Type B pancreatic cell (in vitro differentiated cells): ENCODE measurements around the gene PRPSAP1. TPM values are rescaled to one million over a fixed set of nuclear protein-coding genes. Genes with fewer than 3 reads are reported as not detected.
"Not testable (repeated sequence)": the region's sequence is repeated elsewhere in the genome, so short reads cannot be mapped to it uniquely, and the experiment has no call there.

Experiments used
- DNase-seq: peaks from one replicate; pipeline ENCODE4 v3.0.0; 2021; ENCODE audit warnings: mixed read lengths; ENCODE audit not compliant: unreplicated experiment; ENCODE audit errors: extremely low spot score
- H3K27ac Mint-ChIP-seq: 2 replicates; pipeline ENCODE4 v1.8.0; 2021; ENCODE audit warnings: mild to moderate bottlenecking, mixed read lengths
- H3K27me3 Mint-ChIP-seq: 2 replicates; pipeline ENCODE4 v1.8.0; 2021; ENCODE audit warnings: mixed read lengths
- H3K36me3 Mint-ChIP-seq: 2 replicates; pipeline ENCODE4 v1.8.0; 2021; ENCODE audit warnings: mixed read lengths
- H3K4me1 Mint-ChIP-seq: one replicate; pipeline ENCODE4 v1.8.0; 2021; ENCODE audit warnings: mixed read lengths; ENCODE audit not compliant: unreplicated experiment
- H3K4me3 Mint-ChIP-seq: 2 replicates; pipeline ENCODE4 v1.8.0; 2021; ENCODE audit warnings: mild to moderate bottlenecking, mixed read lengths
- H3K9me3 Mint-ChIP-seq: 2 replicates; pipeline ENCODE4 v1.8.0; 2021; ENCODE audit warnings: mixed read lengths
- CTCF ChIP-seq: fragments of 200-600 bp; sonication (generic); conservative IDR thresholded peaks from 2 replicates; pipeline ENCODE4 v1.5.0; 2021; ENCODE audit warnings: antibody characterized with exemption, mild to moderate bottlenecking
- total RNA-seq: library from RNA; stranded (reverse); gene quantifications from 2 replicates; pipeline ENCODE4 v1.2.1, GENCODE V29; 2021; ENCODE audit warnings: low replicate concordance

Gene PRPSAP1
- total RNA-seq, 1 donor from 2014 or later, result 82.0 TPM

- TF ChIP-seq CTCF, result no peak
- Mint-ChIP-seq H3K9me3 (no peaks in the 10 kb centered on the region), H3K4me3 (peak overlapping the region; percentile 34), H3K27ac (no peak overlapping the region), H3K27me3 (no peaks in the 10 kb centered on the region), H3K36me3 (peaks cover 6% of the 10 kb centered on the region), H3K4me1 (peaks cover 16% of the 10 kb centered on the region)
- DNase-seq, result no peak
These were observed 82.7 kb downstream of the PRPSAP1 start for GRCh38 chr17:76270770-76271668.

- Mint-ChIP-seq H3K4me3 (no peak overlapping the region), H3K9me3 (no peaks in the 10 kb centered on the region), H3K27ac (peak overlapping the region; percentile 46), H3K36me3 (peaks cover 6% of the 10 kb centered on the region), H3K4me1 (peaks cover 16% of the 10 kb centered on the region), H3K27me3 (no peaks in the 10 kb centered on the region)
- no peak for TF ChIP-seq CTCF
- DNase-seq, result no peak
These were observed 83.6 kb downstream of the PRPSAP1 start for GRCh38 chr17:76270127-76270592.

- Mint-ChIP-seq H3K4me1 (peaks cover 18% of the 10 kb centered on the region), H3K9me3 (no peaks in the 10 kb centered on the region), H3K4me3 (peak overlapping the region; percentile 17), H3K27ac (peak overlapping the region; percentile 82), H3K27me3 (no peaks in the 10 kb centered on the region), H3K36me3 (peaks cover 6% of the 10 kb centered on the region)
- DNase-seq, result no peak
- TF ChIP-seq CTCF, result no peak
These were observed 84.4 kb downstream of the PRPSAP1 start for GRCh38 chr17:76268991-76269981.

GRCh38 chr17:76268015-76268749 lies 85.5 kb downstream of the PRPSAP1 start:
- H3K36me3 Mint-ChIP-seq, result peaks cover 6% of the 10 kb centered on the region
- H3K4me3 Mint-ChIP-seq, result peak overlapping the region; percentile 73
- no peaks in the 10 kb centered on the region for H3K9me3 Mint-ChIP-seq
- H3K27me3 Mint-ChIP-seq, result no peaks in the 10 kb centered on the region
- peak overlapping the region; percentile 82 for H3K27ac Mint-ChIP-seq
- no peak for TF ChIP-seq CTCF
- DNase-seq, result no peak
- peaks cover 25% of the 10 kb centered on the region for H3K4me1 Mint-ChIP-seq

GRCh38 chr17:76267581-76268001 lies 86.1 kb downstream of the PRPSAP1 start:
- H3K9me3 Mint-ChIP-seq, H3K27me3 Mint-ChIP-seq, H3K36me3 Mint-ChIP-seq, DNase-seq: not testable (repeated sequence)
- Mint-ChIP-seq H3K4me1 (peaks cover 31% of the 10 kb centered on the region), H3K27ac (peak overlapping the region; percentile 82), H3K4me3 (peak overlapping the region; percentile 73)
